AG08395 (cell line): ENCODE data around the gene GAS2L1.

Experiments
- DNase-seq: peaks from one replicate; pipeline ENCODE4 v3.0.0; 2012; ENCODE audit warnings: mixed read lengths, low spot score

The GAS2L1 gene

DNA sequence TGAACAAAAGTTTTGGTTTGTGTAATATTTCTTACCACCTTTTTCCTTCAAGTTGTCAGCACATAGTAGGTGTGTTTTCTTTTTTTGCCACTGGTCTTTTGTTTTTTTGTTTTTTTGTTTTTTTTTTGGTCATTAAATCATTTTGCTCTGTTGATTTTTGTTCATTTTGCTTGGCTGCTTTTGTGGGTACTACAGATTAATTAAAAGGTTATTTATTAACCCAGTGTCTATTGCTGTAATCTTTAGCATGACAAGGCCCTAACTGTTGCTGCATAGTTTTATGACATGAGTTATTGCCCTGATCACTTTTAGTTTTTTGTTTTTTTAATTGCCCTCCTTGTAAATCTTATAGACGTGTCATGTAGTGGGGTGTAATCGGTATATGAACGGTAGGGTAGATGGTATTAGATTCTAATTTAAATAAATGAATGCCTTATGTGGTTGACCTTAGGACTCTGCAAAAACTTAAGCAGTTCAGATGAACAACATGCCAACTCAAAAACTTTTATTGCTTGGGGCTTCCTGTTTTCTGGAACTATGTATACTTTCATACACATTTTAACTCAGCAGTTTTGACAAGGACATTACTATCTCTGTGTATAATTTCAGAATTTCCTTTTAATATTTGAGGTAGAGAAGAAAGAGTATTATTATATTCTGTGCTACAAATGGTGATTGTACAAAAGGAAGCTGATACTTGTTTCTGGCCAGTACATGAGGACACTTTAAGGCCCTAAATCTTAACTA, 30.5 kb upstream of the GAS2L1 start:
- DNase-seq: no peak

DNA sequence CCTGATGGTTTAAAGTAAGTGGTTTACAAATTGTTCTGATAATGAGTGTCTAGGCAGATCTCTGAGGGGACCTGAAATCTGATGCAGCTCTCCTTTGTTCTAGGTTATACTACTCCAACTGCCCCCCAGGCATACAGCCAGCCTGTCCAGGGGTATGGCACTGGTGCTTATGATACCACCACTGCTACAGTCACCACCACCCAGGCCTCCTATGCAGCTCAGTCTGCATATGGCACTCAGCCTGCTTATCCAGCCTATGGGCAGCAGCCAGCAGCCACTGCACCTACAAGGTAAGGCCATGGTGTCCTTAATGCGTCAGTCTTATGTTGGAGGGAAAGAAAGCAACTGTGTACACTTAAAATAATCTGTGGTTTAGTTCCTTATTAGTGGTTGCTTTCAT, 28.5 kb upstream of the GAS2L1 start:
- DNase-seq: no peak

DNA sequence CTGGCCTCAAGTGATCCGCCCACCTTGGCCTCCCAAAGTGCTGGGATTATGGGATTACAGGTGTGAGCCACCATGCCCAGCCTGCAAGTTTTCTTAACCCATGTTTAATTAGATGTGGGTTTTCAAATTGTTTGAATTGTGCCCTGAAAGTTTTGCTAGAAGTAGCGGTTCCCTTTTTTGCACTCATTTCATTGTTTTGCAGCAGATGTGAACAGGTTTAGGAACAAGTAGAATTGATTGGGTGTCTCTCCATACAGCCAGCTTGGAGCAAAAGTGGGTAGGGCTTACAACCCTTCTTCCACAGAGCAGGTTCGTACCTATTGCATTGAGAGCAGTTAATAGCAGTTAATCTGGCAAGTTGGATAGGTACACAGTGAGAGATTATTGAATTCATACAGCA, 22.3 kb upstream of the GAS2L1 start:
- no peak for DNase-seq

DNA sequence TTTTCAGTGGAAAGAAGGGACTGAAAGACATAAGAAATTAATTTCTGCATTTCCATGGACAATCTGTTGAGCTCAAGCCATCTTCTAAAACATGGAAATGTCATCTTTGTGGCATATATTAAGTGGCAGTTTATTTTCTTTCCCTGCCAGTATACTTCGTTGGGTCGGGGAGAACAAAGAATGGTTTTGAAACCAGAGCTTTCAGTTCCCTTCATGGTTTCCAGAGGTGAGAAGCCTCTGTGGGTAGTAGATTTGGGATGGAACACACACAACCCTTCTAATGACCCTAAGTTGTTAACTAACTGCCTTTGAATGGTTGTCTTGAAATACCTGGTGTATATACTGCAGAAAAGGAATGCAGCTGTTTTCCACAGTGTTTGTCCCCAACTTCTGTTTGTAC, 17.6 kb upstream of the GAS2L1 start:
- DNase-seq: no peak

DNA sequence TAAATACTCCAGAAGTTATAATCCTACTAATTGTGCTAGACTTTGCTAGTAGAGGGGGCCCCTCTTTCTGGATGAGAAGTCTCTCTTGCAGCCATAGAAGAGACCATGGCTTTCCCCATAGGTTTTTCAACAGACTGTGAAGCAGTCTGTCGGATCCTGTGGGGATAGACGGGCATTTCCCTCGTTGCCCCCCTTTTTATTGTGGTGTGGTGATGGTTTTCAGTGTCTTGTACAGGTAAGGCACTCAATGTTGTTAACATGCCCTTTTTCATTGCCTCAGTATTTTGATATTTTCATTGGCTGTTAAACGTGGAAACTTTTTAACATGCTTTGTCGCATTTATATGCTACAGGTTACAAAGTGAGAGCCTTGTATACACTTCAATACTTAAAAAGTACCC, 16.4 kb upstream of the GAS2L1 start:
- no peak for DNase-seq

DNA sequence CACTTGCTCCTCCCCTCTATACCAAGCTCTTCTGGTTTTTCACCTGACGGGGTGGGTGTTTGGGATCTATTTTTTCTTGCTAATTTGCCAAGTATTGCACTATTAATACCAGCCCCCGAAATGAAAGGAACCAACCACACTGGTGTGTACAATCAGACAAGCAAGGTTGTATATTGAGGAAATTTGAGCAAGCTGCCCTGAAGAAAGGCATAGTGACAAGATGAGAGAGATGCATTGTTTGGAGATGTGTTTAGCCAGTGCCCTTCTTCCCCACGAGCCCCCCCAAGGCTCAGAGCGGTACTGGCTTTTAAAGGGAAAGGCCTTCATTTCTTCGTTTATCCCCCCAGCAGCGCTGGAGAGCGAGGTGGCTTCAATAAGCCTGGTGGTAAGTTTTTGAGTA, 15.2 kb upstream of the GAS2L1 start:
- no peak for DNase-seq

DNA sequence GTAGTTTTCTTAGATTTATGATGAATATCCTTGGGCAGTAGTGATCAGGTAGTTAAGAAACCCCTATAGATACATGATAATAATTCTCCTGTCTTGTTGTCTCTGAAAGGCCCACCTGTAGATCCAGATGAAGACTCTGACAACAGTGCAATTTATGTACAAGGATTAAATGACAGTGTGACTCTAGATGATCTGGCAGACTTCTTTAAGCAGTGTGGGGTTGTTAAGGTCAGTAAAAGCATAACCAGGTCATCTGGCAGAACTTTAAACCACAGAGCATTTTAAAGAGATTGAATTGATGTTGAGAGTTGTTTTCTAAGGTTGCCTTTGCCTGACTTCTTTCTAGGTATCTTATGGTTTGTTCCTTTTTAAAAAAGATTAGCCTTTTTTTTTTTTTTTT, 14.1 kb upstream of the GAS2L1 start:
- no peak for DNase-seq

DNA sequence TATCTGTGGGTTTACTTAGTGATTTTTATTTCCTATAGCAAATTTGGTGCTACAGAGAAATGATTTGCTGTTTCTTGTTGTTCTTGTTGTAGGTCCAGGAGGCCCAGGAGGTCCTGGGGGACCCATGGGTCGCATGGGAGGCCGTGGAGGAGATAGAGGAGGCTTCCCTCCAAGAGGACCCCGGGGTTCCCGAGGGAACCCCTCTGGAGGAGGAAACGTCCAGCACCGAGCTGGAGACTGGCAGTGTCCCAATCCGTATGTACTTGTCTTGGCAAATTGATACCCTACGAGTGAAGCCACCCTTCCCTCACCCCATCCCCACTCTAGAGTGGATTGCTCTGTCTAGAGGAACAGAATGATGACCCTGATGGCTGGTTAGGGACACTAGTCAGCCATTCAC, 7.8 kb upstream of the GAS2L1 start:
- DNase-seq: no peak

DNA sequence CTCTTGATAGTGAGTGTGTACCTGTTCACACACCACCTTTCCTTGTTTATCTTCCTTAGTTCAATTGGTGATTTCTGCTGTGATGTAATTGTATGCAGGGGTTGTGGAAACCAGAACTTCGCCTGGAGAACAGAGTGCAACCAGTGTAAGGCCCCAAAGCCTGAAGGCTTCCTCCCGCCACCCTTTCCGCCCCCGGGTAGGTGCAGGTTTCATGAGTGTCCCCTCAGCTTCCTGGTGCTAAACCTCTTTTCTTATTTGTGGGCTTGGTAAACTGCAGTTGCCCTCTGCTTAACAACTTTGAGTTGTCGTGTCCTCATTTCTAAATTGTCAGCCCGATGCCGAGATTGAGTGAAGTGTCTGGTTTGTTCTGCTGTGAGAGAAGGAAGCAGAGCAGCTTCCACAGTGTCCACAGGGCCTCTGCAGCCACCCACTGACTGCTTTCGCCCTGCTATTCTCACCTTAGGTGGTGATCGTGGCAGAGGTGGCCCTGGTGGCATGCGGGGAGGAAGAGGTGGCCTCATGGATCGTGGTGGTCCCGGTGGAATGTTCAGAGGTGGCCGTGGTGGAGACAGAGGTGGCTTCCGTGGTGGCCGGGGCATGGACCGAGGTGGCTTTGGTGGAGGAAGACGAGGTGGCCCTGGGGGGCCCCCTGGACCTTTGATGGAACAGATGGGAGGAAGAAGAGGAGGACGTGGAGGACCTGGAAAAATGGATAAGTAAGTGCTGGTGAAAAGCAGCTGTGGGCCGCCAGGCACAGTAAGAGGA, 7.1 kb upstream of the GAS2L1 start:
- no peak for DNase-seq

DNA sequence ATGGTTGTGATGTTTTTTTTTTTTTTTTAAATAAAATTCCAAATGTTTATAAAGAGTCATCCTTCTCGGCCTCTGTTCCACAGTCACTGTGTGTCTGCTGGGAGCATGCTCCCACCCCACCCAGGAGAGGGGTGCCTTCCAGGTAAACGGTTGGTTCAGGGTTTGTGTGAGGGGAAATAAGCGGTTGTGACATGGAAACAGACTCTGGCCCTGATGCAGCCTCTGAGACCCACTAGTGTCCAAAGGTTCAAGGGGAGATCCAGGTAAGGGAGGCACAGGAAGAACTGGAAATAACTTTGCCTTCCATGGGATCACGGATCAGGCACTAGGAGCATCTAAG, 6.0 kb upstream of the GAS2L1 start:
- DNase-seq: no peak

DNA sequence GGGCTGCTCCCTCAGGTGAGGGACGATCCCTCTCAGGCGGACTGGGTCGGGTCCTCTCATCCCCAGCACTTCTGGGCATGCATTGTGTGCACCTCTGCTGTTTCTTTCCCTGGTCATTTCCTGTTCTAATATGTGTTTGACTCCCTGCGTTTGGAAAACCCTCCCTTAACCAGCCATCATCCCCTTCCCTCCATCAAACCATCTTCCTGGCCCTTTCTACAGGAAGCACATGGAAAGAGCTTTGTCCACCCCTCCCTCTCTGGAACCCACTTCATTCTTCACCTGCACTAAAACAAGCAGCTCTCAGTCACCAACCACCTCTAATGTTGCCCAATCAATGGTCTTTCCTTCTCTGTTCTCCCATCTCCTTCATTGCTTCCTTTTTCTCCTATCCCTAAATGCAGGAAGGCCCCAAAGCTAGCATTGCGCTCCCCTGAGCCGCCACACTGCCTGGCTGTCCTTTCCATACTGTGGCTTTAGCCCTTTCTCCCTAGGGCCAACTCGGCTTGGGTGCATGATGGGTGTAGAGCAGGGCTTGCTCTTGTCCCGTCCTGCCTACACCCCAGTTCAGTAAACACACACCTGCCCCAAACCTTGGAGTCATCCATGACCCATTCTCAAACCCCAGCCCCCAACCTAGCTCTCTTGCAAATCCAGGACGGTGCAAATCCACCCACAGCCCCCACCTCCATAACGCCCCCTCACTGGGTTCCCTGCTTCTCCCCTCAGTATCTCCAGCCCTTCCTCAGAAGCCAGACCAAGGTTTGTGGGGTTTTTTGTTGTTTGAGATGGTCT, 5.4 kb upstream of the GAS2L1 start:
- DNase-seq: no peak

DNA sequence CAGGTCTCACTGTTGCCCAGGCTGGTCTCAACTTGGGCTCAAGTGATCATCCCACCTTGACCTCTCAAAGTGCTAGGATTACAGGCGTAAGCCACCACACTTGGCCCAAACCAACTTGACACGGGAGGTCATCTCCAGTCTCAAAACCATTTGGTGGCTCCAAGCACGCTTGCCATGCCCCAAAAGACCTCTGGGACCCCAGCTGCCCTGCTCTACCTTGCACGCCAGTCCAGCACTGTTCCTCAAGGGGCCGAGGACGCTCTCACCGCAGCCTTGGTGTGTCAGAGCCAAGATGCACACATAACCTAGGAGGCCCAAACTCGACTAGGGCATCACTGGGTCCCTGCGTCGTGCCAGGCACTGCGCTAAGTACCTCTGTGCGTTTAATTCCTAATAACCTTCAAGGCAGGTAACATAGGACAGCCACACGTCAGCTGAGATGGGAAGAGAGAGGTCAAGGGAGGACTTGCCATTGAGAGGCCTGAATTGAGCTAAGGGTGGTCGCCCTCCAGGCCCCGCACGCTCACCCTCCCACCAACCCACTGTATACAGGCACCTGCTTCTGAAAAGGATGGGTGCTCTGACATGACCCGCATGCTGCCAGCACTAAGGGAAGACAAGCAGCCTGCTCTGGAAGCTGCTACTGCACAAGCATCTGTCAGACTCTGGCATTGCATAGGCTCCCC, 4.6 kb upstream of the GAS2L1 start:
- no peak for DNase-seq

DNA sequence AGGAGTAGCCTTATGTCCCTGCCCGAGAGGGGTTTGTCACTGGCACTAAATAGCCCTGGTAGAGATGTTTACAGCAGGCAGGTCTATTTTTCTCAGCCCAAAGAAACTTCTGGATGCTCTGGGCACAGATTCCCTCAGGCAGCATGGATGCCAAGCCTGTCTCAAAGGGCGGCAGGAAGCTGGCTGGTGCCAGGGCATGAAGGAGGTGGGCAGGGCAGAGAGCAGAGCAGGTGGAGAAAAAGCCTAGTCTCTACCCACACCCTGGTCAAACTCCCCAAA, 4.1 kb upstream of the GAS2L1 start:
- DNase-seq: no peak

DNA sequence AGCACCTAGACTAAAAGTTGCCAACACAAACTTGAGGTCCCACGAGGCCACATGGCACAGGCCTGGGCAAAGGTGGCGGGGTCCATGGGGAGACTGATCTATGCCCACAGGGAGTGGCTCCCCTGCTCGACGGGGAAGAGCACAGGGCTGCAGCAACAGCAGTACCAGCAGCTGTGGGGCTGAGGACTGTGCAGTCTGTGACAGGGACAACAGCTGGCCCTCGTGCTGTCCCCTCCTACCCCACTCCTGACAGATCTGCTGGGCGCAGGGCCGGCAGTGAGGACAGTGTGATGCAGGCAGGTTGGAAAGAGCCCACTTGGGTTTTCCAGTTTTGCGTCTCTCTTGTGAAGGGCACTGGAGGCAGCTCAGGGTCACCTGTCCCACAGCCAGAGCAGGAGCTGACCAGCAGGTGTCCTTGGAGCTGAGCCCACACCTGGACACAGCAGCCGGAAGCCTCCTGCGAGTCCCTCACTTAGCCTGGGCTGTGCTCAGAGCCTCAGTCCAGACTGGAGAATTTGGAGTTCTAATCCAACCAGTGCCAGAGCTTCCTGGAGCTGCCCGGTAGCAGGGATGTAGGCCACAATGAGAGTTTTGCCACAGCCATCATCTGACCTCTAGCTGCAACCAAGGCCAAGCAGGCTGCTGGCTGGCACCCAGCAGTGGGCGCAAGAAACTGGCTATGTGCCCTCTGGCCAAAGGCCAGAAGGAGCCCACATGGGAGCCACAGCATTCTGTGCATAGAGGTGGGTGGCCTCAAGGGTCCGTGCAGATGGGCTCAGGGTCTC, 3.6 kb upstream of the GAS2L1 start:
- DNase-seq: no peak

DNA sequence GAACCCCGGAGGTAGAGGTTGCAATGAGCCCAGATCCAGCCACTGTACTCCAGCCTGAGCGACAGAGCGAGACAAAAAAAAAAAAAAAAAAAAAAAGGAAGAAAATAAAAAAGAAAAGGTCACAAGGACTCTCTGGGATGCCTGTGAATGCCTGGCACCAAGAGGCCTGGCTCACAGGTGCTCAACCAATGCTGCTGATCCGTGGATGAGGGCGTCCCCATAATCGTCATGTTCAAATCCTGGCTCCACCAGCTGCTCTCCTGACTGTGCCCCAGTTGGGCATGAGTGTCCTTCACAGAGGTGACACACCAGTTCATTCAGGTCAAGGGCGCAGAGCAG, 645 bp upstream of the GAS2L1 start:
- DNase-seq: no peak

DNA sequence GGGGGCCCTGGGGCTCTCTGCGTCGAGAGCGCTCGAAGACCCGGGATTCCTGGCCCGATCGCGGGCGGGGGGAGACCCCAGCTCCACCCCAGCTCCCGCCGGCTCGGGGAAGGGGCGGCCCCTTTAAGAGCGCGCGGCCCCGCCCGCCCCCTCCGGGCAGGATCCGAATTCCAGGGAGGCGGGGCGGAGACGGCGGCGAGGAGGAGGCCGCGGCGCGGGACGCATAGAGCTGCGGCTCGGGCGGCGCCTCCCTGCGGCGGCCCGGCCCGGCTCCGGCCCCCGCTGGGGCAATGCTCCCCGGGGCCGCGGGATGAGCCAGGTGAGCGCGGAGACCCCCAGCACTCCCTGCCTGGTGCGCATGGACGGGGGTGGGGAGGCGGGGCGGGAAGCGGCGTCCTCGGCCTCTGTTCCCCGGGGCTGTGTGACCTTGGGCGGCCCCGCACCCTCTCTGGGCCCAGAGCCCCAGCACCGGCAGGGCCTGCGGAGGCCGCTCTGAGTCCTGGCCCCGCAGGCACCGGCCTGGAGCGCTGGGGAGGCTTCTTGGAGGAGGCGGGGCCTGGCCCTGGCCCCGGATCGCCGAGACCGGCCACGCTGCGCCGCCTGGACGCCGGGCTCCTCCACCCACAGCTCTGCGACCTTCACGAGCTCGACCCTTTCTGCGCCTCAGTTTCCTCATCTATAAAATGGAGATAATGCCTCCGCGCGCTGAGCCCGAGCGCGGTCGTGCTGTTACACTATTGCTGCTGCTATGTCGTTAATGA, 565 bp downstream of the GAS2L1 start:
- DNase-seq: peak; percentile 80

DNA sequence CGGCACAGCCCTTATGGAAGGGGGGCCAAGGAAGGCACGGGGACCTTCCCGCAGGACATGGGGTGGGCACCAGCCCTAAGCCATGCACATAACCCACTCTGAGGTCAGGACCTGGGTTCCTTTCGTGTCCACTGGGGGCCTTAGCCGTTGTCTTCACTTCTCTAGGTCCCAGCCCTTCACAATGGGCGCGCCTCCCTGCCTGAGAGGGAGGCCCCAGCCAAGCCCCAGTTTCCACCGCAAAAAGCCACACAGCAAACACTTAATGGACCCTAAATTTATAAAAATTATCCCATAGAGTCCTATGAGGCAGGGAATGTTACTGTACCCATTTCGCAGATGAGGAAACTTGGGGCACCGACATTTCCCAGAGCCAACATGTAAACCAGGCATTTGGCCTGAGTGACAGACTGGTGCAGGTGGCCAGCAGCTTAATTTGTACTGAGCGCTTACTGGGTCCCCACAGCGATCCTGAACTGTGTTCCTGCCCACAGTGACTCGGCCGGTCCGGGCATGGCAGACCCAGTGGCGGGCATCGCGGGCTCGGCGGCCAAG, 1.2 kb downstream of the GAS2L1 start:
- no peak for DNase-seq

DNA sequence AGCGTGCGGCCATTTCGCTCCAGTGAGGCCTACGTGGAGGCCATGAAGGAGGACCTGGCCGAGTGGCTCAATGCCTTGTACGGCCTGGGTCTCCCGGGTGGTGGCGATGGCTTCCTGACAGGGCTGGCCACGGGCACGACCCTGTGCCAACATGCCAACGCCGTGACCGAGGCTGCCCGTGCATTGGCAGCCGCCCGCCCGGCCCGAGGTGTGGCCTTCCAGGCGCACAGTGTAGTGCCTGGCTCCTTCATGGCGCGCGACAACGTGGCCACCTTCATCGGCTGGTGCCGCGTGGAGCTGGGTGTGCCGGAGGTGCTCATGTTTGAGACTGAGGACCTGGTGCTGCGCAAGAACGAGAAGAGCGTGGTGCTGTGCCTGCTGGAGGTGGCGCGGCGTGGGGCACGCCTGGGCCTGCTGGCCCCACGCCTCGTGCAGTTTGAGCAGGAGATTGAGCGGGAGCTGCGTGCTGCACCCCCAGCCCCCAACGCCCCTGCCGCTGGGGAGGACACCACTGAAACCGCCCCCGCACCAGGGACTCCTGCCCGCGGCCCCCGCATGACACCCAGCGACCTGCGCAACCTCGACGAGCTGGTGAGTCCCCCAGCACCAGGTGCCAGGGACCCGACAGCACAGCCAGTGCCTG, 1.8 kb downstream of the GAS2L1 start:
- DNase-seq: no peak

DNA sequence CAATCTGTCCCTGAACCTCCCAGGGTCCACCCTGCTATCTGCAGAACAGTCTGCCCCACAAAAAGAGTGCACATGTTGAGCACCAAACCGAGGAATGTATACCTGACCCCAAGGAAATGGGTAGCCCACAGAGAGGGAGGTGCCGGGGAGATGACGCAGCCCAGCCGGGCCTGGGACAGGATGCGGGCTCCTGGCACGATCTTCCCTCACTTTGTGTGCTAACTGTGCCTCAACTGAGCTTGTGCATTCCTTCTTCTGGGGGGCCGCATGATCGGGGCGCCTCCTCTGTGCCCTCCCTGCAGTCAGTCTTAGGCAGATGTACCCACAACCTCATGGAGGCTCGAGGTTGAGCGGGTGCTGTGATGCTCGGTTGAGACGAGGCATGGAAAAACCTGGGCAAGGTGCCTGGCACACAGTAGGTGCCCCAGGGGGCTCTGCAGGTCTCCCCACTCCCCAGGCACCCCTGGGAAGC, 2.4 kb downstream of the GAS2L1 start:
- peak; percentile 70 for DNase-seq

DNA sequence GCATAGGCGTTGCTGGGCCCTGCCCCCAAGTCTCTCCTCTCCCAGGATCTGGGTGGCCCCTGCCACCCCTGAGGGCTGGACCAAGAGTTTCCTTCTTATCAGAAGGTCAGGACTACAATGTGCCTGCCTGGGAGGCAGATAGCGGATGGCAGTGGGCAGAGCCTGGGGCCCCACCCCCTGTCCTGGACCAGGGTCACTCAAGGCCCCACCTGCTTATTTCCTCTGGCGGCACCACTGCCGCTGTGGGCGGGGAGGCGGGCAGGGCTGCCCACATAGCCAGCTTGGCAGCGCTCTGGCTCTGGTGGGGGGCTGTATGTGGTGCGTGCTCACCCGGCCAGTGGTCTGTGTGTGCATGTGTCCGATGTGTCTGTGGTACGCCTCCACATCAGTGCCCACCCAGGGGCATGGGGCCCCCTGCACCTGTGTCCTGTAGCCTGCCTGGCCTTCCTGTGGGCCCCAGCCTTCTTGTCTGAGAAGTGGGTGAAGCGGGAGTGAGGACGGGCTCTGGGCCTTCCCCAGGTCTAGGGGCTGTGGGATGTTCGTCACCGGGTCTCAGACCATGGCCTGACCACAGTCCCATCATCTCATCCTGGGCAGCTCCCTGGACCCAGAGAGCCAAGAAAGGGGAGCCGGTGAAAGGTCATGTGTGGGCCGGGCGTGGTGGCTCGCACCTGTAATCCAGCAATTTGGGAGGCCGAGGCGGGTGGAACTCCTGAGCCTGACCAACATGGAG, 3.0 kb downstream of the GAS2L1 start:
- DNase-seq: no peak
